Keratinocyte (primary cell): Measurements from ENCODE around the gene TRMO. TPM values are rescaled to one million over a fixed set of nuclear protein-coding genes. Genes with fewer than 3 reads are reported as not detected.
A peak's percentile ranks its signal among the peaks of the same experiment; 100 is the strongest.

Experiments used
- DNase-seq: peaks from one replicate; pipeline ENCODE4 v3.0.0-alpha.2; 2011; ENCODE audit warnings: low read depth, missing footprints, low spot score
- FAIRE-seq: peaks from 2 replicates; lab custom pipeline; 2011; peaks lifted over from hg19 to GRCh38; lab: Jason Lieb, UNC
- H2AFZ ChIP-seq: 2 replicates; pipeline ENCODE4 v1.6.0; 2012; ENCODE audit warnings: low read length, control low read depth, inconsistent platforms; ENCODE audit not compliant: control insufficient read depth
- H3K27ac ChIP-seq: 2 replicates; pipeline ENCODE4 v1.5.1; 2011; ENCODE audit warnings: low read length; ENCODE audit not compliant: control insufficient read depth, insufficient read depth
- H3K27me3 ChIP-seq: 3 replicates; pipeline ENCODE4 v1.6.0; 2011; ENCODE audit warnings: low read length; ENCODE audit not compliant: control insufficient read depth, insufficient read depth; ENCODE audit errors: extremely low read depth
- H3K36me3 ChIP-seq, 2 experiments: 2 replicates in 1 of 2; 3 replicates in 1 of 2; pipeline ENCODE4 v1.5.1; 2011; ENCODE audit warnings: low read length in 2 of 2, mild to moderate bottlenecking in 1 of 2; ENCODE audit not compliant: control insufficient read depth in 2 of 2, insufficient read depth in 2 of 2; ENCODE audit errors: extremely low read depth in 1 of 2
- H3K4me1 ChIP-seq: 3 replicates; pipeline ENCODE4 v1.5.1; 2011; ENCODE audit warnings: low read length; ENCODE audit not compliant: control insufficient read depth, insufficient read depth; ENCODE audit errors: extremely low read depth
- H3K4me2 ChIP-seq: 3 replicates; pipeline ENCODE4 v1.6.0; 2011; ENCODE audit warnings: low read depth, low read length; ENCODE audit not compliant: control insufficient read depth, insufficient read depth; ENCODE audit errors: extremely low read depth
- H3K4me3 ChIP-seq, 3 experiments: fragments of 200-600 bp in 1 of 3; sonication (generic) in 1 of 3; 2 replicates in 2 of 3; 3 replicates in 1 of 3; pipeline ENCODE4 v1.5.1; 2011 to 2016; ENCODE audit warnings: low read length in 3 of 3, mild to moderate bottlenecking in 3 of 3, control low read depth in 2 of 3, inconsistent platforms in 1 of 3, low read depth in 1 of 3, mixed read lengths in 1 of 3, mixed run types in 1 of 3, moderate library complexity in 1 of 3; ENCODE audit not compliant: control insufficient read depth in 2 of 3, insufficient read depth in 2 of 3; ENCODE audit errors: extremely low read depth in 1 of 3
- H3K79me2 ChIP-seq: 2 replicates; pipeline ENCODE4 v1.6.0; 2012; ENCODE audit warnings: low read length; ENCODE audit not compliant: control insufficient read depth, insufficient read depth
- H3K9ac ChIP-seq: 3 replicates; pipeline ENCODE4 v1.6.0; 2011; ENCODE audit warnings: low read length; ENCODE audit not compliant: control insufficient read depth, insufficient read depth; ENCODE audit errors: extremely low read depth
- H3K9me1 ChIP-seq: 3 replicates; pipeline ENCODE4 v1.6.0; 2011; ENCODE audit warnings: low read length; ENCODE audit not compliant: control insufficient read depth, insufficient read depth; ENCODE audit errors: extremely low read depth
- H3K9me3 ChIP-seq: 2 replicates; pipeline ENCODE4 v1.5.1; 2012; ENCODE audit warnings: low read depth, low read length; ENCODE audit not compliant: control insufficient read depth
- H4K20me1 ChIP-seq: 3 replicates; pipeline ENCODE4 v1.6.0; 2011; ENCODE audit warnings: low read length; ENCODE audit not compliant: control insufficient read depth, insufficient read depth; ENCODE audit errors: extremely low read depth
- EZH2 ChIP-seq: IDR thresholded peaks from one replicate; pipeline ENCODE4 v1.6.1; 2012; ENCODE audit warnings: inconsistent platforms, mild to moderate bottlenecking, low read length, moderate library complexity
- dilution Hi-C: fragments of 300-500 bp; cut with MboI; formaldehyde crosslinking; loops from one replicate; pipeline ENCODE4 v1.7.0; 2020; ENCODE audit warnings: low sequenced_read_pairs; ENCODE audit not compliant: extremely low pct_ligation_motif_present
- polyA plus RNA-seq, 5 experiments: library from polyadenylated mRNA; depleted of rRNA in 3 of 5; stranded (reverse) in 3 of 5; stranded (forward) in 1 of 5; unstranded in 1 of 5; fragments of >200 nt; gene quantifications; 1 replicate in 1 of 5; 2 replicates in 3 of 5; 3 replicates in 1 of 5; pipeline versions ENCODE4 v1.2.1 to v1.2.3, GENCODE V29; 2011 to 2012; ENCODE audit warnings: missing spikeins in 2 of 5, low read depth in 1 of 5, low replicate concordance in 1 of 5
- small RNA-seq, 3 experiments: library from RNA; depleted of rRNA; stranded (forward); fragments of <200 nt; gene quantifications; one replicate each; pipeline ENCODE3, GENCODE V24; 2012; ENCODE audit warnings: low read depth in 3 of 3, low replicate concordance in 1 of 3; ENCODE audit not compliant: insufficient read length in 3 of 3
- TF ChIP-seq, protein P1 (sequence below), 3 experiments: IDR thresholded peaks in 1 of 3; conservative IDR thresholded peaks in 1 of 3; optimal IDR thresholded peaks in 1 of 3; 2 replicates in 2 of 3; 3 replicates in 1 of 3; pipeline versions ENCODE3 to v1.5.1; 2011; ENCODE audit warnings: low read length in 3 of 3, mild to moderate bottlenecking in 3 of 3, moderate library complexity in 2 of 3, control low read depth in 1 of 3, inconsistent platforms in 1 of 3; ENCODE audit not compliant: insufficient read depth in 2 of 3; ENCODE audit errors: extremely low read depth in 1 of 3

TRMO gene
- polyA plus RNA-seq, 1 donor (not counting 4 experiments of a cell fraction or from before 2014, with no cell fraction given), result 19.4 TPM

DNA sequence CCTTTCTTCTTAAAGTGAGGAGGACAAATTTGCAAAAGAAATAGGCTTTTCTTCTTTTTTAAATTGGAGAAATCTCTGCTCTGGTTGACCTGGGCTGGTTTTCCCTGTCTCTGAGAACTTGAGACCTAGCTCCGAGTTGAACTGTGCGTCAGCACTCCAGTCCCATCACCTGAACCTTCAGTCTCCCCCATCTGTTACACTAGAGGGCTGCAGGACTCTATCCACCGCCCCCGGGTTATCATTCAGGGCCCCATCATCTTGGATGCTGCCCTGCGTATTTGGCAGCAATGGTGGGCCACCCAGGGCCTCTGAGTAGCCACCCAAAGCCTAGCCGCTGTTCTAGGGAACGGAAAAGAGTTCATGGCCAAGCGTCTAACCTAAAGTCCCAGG, 66.8 kb downstream of the TRMO start:
- peaks cover 17% of the 10 kb centered on the region for H3K4me1 ChIP-seq
- H3K27me3 ChIP-seq, result peaks cover 34% of the 10 kb centered on the region
- no peaks in the 10 kb centered on the region for H3K79me2 ChIP-seq
- dilution Hi-C loops, result loop anchor here (10.0 kb wide), 1 partner anchor 91 kb away; no protein-coding TSS in a partner anchor
- H2AFZ ChIP-seq, result no peak overlapping the region
- FAIRE-seq, result no peak
- no peaks in the 10 kb centered on the region for H3K36me3 ChIP-seq
- no peak overlapping the region for H3K9ac ChIP-seq
- H3K4me2 ChIP-seq, result no peak overlapping the region
- no peaks in the 10 kb centered on the region for H3K9me1 ChIP-seq
- H3K4me3 ChIP-seq, result no peak overlapping the region
- H4K20me1 ChIP-seq, result no peaks in the 10 kb centered on the region
- no peak for DNase-seq
- TF ChIP-seq EZH2, result no peak
- TF ChIP-seq, protein P1, sequence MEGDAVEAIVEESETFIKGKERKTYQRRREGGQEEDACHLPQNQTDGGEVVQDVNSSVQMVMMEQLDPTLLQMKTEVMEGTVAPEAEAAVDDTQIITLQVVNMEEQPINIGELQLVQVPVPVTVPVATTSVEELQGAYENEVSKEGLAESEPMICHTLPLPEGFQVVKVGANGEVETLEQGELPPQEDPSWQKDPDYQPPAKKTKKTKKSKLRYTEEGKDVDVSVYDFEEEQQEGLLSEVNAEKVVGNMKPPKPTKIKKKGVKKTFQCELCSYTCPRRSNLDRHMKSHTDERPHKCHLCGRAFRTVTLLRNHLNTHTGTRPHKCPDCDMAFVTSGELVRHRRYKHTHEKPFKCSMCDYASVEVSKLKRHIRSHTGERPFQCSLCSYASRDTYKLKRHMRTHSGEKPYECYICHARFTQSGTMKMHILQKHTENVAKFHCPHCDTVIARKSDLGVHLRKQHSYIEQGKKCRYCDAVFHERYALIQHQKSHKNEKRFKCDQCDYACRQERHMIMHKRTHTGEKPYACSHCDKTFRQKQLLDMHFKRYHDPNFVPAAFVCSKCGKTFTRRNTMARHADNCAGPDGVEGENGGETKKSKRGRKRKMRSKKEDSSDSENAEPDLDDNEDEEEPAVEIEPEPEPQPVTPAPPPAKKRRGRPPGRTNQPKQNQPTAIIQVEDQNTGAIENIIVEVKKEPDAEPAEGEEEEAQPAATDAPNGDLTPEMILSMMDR (optimal IDR thresholded peaks at IDR 0.05 in 1 of 3, IDR thresholded peaks at IDR 0.05 in 1 of 3, conservative IDR thresholded peaks at IDR 0.05 in 1 of 3; ENCODE audit: extremely low read depth in 1 of 3, insufficient read depth in 2 of 3, low read length in 3 of 3), result no peak
- no peak overlapping the region for H3K27ac ChIP-seq
- no peaks in the 10 kb centered on the region for H3K9me3 ChIP-seq

DNA sequence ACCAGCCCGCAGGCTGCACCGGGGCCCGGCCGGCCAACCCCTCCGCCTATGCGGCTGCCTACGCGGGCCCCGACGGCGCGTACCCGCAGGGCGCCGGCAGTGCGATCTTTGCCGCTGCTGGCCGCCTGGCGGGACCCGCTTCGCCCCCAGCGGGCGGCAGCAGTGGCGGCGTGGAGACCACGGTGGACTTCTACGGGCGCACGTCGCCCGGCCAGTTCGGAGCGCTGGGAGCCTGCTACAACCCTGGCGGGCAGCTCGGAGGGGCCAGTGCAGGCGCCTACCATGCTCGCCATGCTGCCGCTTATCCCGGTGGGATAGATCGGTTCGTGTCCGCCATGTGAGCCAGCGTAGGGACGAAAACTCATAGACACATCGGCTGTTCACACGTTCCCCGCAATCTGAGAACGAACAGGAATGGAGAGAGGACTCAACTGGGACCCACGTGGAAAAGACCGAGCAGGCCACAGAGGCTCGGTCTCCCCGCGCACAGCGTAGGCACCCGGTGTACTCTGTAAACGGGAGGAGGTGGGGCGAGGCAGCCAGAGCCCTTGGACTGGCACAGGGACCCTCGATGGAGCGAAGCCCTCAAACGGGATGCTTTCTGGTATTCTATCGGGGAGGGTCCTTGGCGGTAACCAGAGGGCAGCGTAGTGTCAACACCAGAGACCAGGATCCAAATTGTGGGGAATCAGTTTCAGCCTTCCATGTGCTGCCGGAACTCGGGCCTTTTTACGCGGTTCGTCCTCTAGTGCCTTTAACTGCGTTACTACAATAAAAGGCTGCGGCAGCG, 67.4 kb downstream of the TRMO start:
- Histone ChIP-seq H3K4me2 (no peak overlapping the region), H3K36me3 (no peaks in the 10 kb centered on the region), H3K4me1 (peaks cover 12% of the 10 kb centered on the region), H2AFZ (no peak overlapping the region), H3K9me1 (no peaks in the 10 kb centered on the region), H4K20me1 (no peaks in the 10 kb centered on the region), H3K27me3 (peaks cover 40% of the 10 kb centered on the region), H3K4me3 (no peak overlapping the region), H3K79me2 (no peaks in the 10 kb centered on the region), H3K27ac (no peak overlapping the region), H3K9me3 (no peaks in the 10 kb centered on the region), H3K9ac (no peak overlapping the region)
- FAIRE-seq (peak; percentile 32), DNase-seq (no peak)
- TF ChIP-seq, protein P1 (optimal IDR thresholded peaks at IDR 0.05 in 1 of 3, IDR thresholded peaks at IDR 0.05 in 1 of 3, conservative IDR thresholded peaks at IDR 0.05 in 1 of 3; ENCODE audit: extremely low read depth in 1 of 3, insufficient read depth in 2 of 3, low read length in 3 of 3), result no peak
- peak; percentile 10 for TF ChIP-seq EZH2
- dilution Hi-C loops, result loop anchor here (10.0 kb wide), 1 partner anchor 90 kb away; no protein-coding TSS in a partner anchor

Small RNA genes lying within 50 kb of the gene (small RNA-seq; reads per million reads assigned to genes)
- gene RF00019, result 0 reads per million in 3 experiments

Other genes with a start within 250 kb of the TRMO start
- gene XPA, start 225.2 kb downstream of the TRMO start, polyA plus RNA-seq, result 1.9 to 4.1 TPM (median 1.9 TPM) in 3 replicates
- 0.97 to 1.9 TPM (median 1.1 TPM) in 3 replicates for gene FOXE1, start 69.3 kb downstream of the TRMO start, polyA plus RNA-seq
- gene HEMGN, start 15.7 kb upstream of the TRMO start, polyA plus RNA-seq, result 0.02 TPM in 1 of 3 replicates, not detected in the others
- gene ANP32B, start 60.8 kb upstream of the TRMO start, polyA plus RNA-seq, result 17.2 to 51.0 TPM (median 45.0 TPM) in 3 replicates
- gene NANS, start 134.2 kb upstream of the TRMO start, polyA plus RNA-seq, result 47.7 to 73.8 TPM (median 63.1 TPM) in 3 replicates
- gene TRIM14, start 196.7 kb upstream of the TRMO start, polyA plus RNA-seq, result 19.8 to 36.9 TPM (median 22.1 TPM) in 3 replicates